SK-N-SH (cell line): ENCODE measurements around the gene TUT4. TPM values are rescaled to one million over a fixed set of nuclear protein-coding genes. Genes with fewer than 3 reads are reported as not detected.
A peak's percentile ranks its signal among the peaks of the same experiment; 100 is the strongest.

Experiments
- CTCF ChIA-PET: fragments of 300-600, 350-600 bp; formaldehyde crosslinking; extraction: SDS; loops from one replicate; lab custom pipeline; 2021; lab: Yijun Ruan, JAX
- POLR2A ChIA-PET: fragments of 350-600 bp; sonication (Branson Sonifier 250); formaldehyde crosslinking; extraction: SDS; loops from one replicate; lab custom pipeline; 2020; ENCODE audit warnings: antibody characterized with exemption, inconsistent platforms; lab: Yijun Ruan, JAX
- DNase-seq: peaks from one replicate; pipeline ENCODE4 v3.0.0; 2012
- H2AFZ ChIP-seq: fragments of 200-600 bp; sonication (generic); 2 replicates; pipeline ENCODE4 v1.8.1; 2016; ENCODE audit warnings: antibody characterized with exemption, mild to moderate bottlenecking, low read depth
- H3F3A ChIP-seq: fragments of 200-600 bp; sonication (generic); replicated peaks from 2 replicates; pipeline ENCODE3; 2016; ENCODE audit warnings: antibody characterized with exemption, mild to moderate bottlenecking; ENCODE audit not compliant: insufficient read depth
- H3K27ac ChIP-seq, 2 experiments: fragments of 200-500 bp in 1 of 2; fragments of 200-600 bp in 1 of 2; sonication (Bioruptor generic) in 1 of 2; sonication (generic), shearing (Covaris generic) in 1 of 2; 2 replicates each; pipeline versions ENCODE4 v1.5.1 to v1.6.1; 2014 to 2016; ENCODE audit warnings: low read depth in 2 of 2, inconsistent platforms in 1 of 2, low read length in 1 of 2, mild to moderate bottlenecking in 1 of 2, mixed read lengths in 1 of 2
- H3K27me3 ChIP-seq: fragments of 200-600 bp; sonication (generic), shearing (Covaris generic); 2 replicates; pipeline ENCODE4 v1.6.1; 2016; ENCODE audit warnings: mixed run types; ENCODE audit not compliant: insufficient read depth
- H3K36me3 ChIP-seq, 2 experiments: fragments of 200-500 bp in 1 of 2; fragments of 200-600 bp in 1 of 2; sonication (Bioruptor generic) in 1 of 2; sonication (generic) in 1 of 2; replicated peaks in 1 of 2; 2 replicates each; pipeline versions ENCODE3 to v1.5.1; 2014 to 2016; ENCODE audit warnings: low read length in 1 of 2, mild to moderate bottlenecking in 1 of 2; ENCODE audit not compliant: insufficient read depth in 2 of 2, control insufficient read depth in 1 of 2
- H3K4me1 ChIP-seq, 2 experiments: fragments of 200-500 bp in 1 of 2; fragments of 200-600 bp in 1 of 2; sonication (Bioruptor generic) in 1 of 2; sonication (generic), shearing (Covaris generic) in 1 of 2; 2 replicates each; pipeline versions ENCODE4 v1.5.1 to v1.6.1; 2014 to 2016; ENCODE audit warnings: low read depth in 1 of 2, low read length in 1 of 2, mixed run types in 1 of 2; ENCODE audit not compliant: insufficient read depth in 2 of 2, control insufficient read depth in 1 of 2
- H3K4me2 ChIP-seq: fragments of 200-600 bp; sonication (generic), shearing (Covaris generic); 2 replicates; pipeline ENCODE4 v1.6.1; 2017; ENCODE audit warnings: mixed run types
- H3K4me3 ChIP-seq, 2 experiments: fragments of 200-500 bp in 1 of 2; fragments of 200-600 bp in 1 of 2; sonication (Bioruptor generic) in 1 of 2; sonication (generic), shearing (Covaris generic) in 1 of 2; 2 replicates each; pipeline versions ENCODE4 v1.5.1 to v1.8.1; 2014 to 2016; ENCODE audit warnings: low read depth in 2 of 2, inconsistent platforms in 1 of 2, low read length in 1 of 2, mild to moderate bottlenecking in 1 of 2, mixed read lengths in 1 of 2, moderate library complexity in 1 of 2
- H3K79me2 ChIP-seq: fragments of 200-600 bp; sonication (generic); 2 replicates; pipeline ENCODE4 v1.8.1; 2017; ENCODE audit warnings: mild to moderate bottlenecking; ENCODE audit not compliant: insufficient read depth
- H3K9ac ChIP-seq: fragments of 200-600 bp; sonication (generic); 2 replicates; pipeline ENCODE4 v1.6.1; 2017; ENCODE audit warnings: mixed run types
- H3K9me2 ChIP-seq: fragments of 200-600 bp; sonication (generic); 2 replicates; pipeline ENCODE4 v1.6.1; 2017; ENCODE audit warnings: mixed run types
- H3K9me3 ChIP-seq: fragments of 200-600 bp; sonication (generic); 2 replicates; pipeline ENCODE4 v1.6.1; 2017; ENCODE audit warnings: mixed run types, mild to moderate bottlenecking, moderate library complexity
- H4K20me1 ChIP-seq: fragments of 200-600 bp; sonication (generic); 2 replicates; pipeline ENCODE4 v1.6.1; 2017; ENCODE audit warnings: mild to moderate bottlenecking, mixed run types; ENCODE audit not compliant: insufficient read depth
- CHD2 ChIP-seq: fragments of 150-350 bp; IDR thresholded peaks from 2 replicates; pipeline ENCODE4 v1.6.1; 2018; ENCODE audit warnings: low read length; ENCODE audit not compliant: partially characterized antibody
- CTCF ChIP-seq: fragments of 200-600 bp; sonication (generic); IDR thresholded peaks from 2 replicates; pipeline ENCODE4 v1.6.1; 2017; ENCODE audit warnings: antibody characterized with exemption, mild to moderate bottlenecking, moderate library complexity
- ELF1 ChIP-seq: IDR thresholded peaks from 2 replicates; pipeline ENCODE4 v1.4.0; 2012
- FOSL2 ChIP-seq: IDR thresholded peaks from 2 replicates; pipeline ENCODE4 v1.4.0; 2012; ENCODE audit warnings: low read depth, mild to moderate bottlenecking, moderate library complexity, borderline replicate concordance
- FOXJ3 ChIP-seq: sonication (generic); formaldehyde crosslinking; IDR thresholded peaks from 2 replicates; pipeline ENCODE4 v1.5.1; 2020; ENCODE audit warnings: mild to moderate bottlenecking, missing genetic modification reagents
- FOXM1 ChIP-seq: IDR thresholded peaks from 2 replicates; pipeline ENCODE4 v1.4.0; 2012; ENCODE audit warnings: low read depth, mild to moderate bottlenecking
- GATA2 ChIP-seq: sonication (generic); formaldehyde crosslinking; IDR thresholded peaks from 2 replicates; pipeline ENCODE4 v1.5.0; 2020; ENCODE audit warnings: mild to moderate bottlenecking, missing genetic modification reagents
- IRF3 ChIP-seq: fragments of 150-350 bp; IDR thresholded peaks from 2 replicates; pipeline ENCODE4 v1.6.1; 2016; ENCODE audit warnings: mild to moderate bottlenecking, low read depth, low read length
- MAX ChIP-seq: IDR thresholded peaks from 2 replicates; pipeline ENCODE4 v1.4.0; 2012; ENCODE audit warnings: low read depth
- MEF2A ChIP-seq: IDR thresholded peaks from 2 replicates; pipeline ENCODE4 v1.4.0; 2012; ENCODE audit warnings: low read depth, borderline replicate concordance
- NRF1 ChIP-seq: IDR thresholded peaks from 2 replicates; pipeline ENCODE4 v1.6.1; 2012; ENCODE audit warnings: low read depth, mild to moderate bottlenecking, low read length
- RXRA ChIP-seq: IDR thresholded peaks from 2 replicates; pipeline ENCODE4 v1.4.0; 2012; ENCODE audit warnings: low read depth, mild to moderate bottlenecking, borderline replicate concordance
- SMC3 ChIP-seq: IDR thresholded peaks from 2 replicates; pipeline ENCODE4 v1.6.1; 2012; ENCODE audit warnings: low read depth, low read length, improper control_type of control experiment
- TAF1 ChIP-seq: IDR thresholded peaks from 2 replicates; pipeline ENCODE4 v1.6.1; 2012; ENCODE audit warnings: low read depth, mild to moderate bottlenecking, low read length, moderate library complexity, borderline replicate concordance
- TCF12 ChIP-seq: IDR thresholded peaks from 2 replicates; pipeline ENCODE4 v1.4.0; 2012
- WGBS: methylation state at CpG from one replicate; pipeline ENCODE4 v1.1.6; 2017; ENCODE audit warnings: low lambda C conversion rate; 5-methylcytosine and 5-hydroxymethylcytosine counted together
- polyA plus RNA-seq, 3 experiments: library from polyadenylated mRNA; depleted of rRNA; stranded (reverse); fragments of >200 nt; gene quantifications; 2 replicates each; pipeline ENCODE4 v1.2.3, GENCODE V29; 2012

The TUT4 gene
- polyA plus RNA-seq, 1 of the 3 experiments (the other 2 are of a cell fraction) = 28.3 TPM

GRCh38 chr1:52601519-52601918, 48.6 kb upstream of the TUT4 start:
- no peak for TF ChIP-seq FOXM1
- no peak for TF ChIP-seq MEF2A
- TF ChIP-seq GATA2 (CRISPR knock-in tag) = no peak
- no peak for TF ChIP-seq ELF1
- TF ChIP-seq FOSL2 = no peak
- no peak for TF ChIP-seq SMC3
- no peak for TF ChIP-seq TCF12
- no peak for TF ChIP-seq CTCF
- TF ChIP-seq NRF1 = no peak
- TF ChIP-seq TAF1 = no peak
- TF ChIP-seq CHD2 = no peak
- H3K9ac ChIP-seq = no peak overlapping the region
- no peak overlapping the region for H3K4me3 ChIP-seq
- POLR2A ChIA-PET = interaction anchor here (0.6 to 1.9 kb wide), 3 partner anchors 9 to 197 kb away, joined by 4 to 12 read pairs (median 7); partner anchors contain the start of genes ORC1, PRPF38A and TUT4
- CTCF ChIA-PET = interaction anchor here (0.9 kb wide), 1 partner anchor 85 kb away, joined by 3 read pairs; no protein-coding TSS in a partner anchor
- no peaks in the 10 kb centered on the region for H3K36me3 ChIP-seq
- no peaks in the 10 kb centered on the region for H4K20me1 ChIP-seq
- DNase-seq = peak; percentile 17
- H3K79me2 ChIP-seq = no peaks in the 10 kb centered on the region
- peak overlapping the region; percentile 85; the same call in 1 of the 2 replicates for H2AFZ ChIP-seq
- WGBS = 94% methylated on average over 3 of the region's 3 CpGs
- H3F3A ChIP-seq = no peaks in the 10 kb centered on the region
- H3K27me3 ChIP-seq = no peaks in the 10 kb centered on the region
- H3K4me1 ChIP-seq = peaks cover 0 to 23% of the 10 kb centered on the region in 2 experiments; a peak in 2 of 4 replicates
- H3K9me3 ChIP-seq = no peaks in the 10 kb centered on the region
- H3K27ac ChIP-seq = peak overlapping the region in 1 of 2 experiments; percentile 72; a peak in 1 of 4 replicates
- no peak overlapping the region for H3K4me2 ChIP-seq
- H3K9me2 ChIP-seq = no peaks in the 10 kb centered on the region

- Histone ChIP-seq H3K27ac (no peak overlapping the region), H3F3A (no peaks in the 10 kb centered on the region), H3K4me1 (peaks cover 0 to 23% of the 10 kb centered on the region in 2 experiments; a peak in 2 of 4 replicates), H3K9me3 (no peaks in the 10 kb centered on the region), H3K4me3 (no peak overlapping the region), H3K4me2 (no peak overlapping the region), H3K9me2 (no peaks in the 10 kb centered on the region), H3K27me3 (no peaks in the 10 kb centered on the region), H3K79me2 (no peaks in the 10 kb centered on the region), H4K20me1 (no peaks in the 10 kb centered on the region), H3K9ac (no peak overlapping the region), H3K36me3 (no peaks in the 10 kb centered on the region), H2AFZ (no peak overlapping the region)
- ChIA-PET CTCF (interaction anchor here (0.9 kb wide), 1 partner anchor 86 kb away, joined by 3 read pairs; no protein-coding TSS in a partner anchor), POLR2A (interaction anchor here (0.9 to 1.9 kb wide), 3 partner anchors 8 to 48 kb away, joined by 3 to 12 read pairs (median 7); partner anchors contain the start of gene TUT4)
- DNase-seq = no peak
- TF ChIP-seq RXRA = no peak
- no peak for TF ChIP-seq ELF1
- no peak for TF ChIP-seq IRF3
- no peak for TF ChIP-seq FOXJ3 (CRISPR knock-in tag)
- no peak for TF ChIP-seq FOSL2
- TF ChIP-seq TCF12 = no peak
- no peak for TF ChIP-seq MAX
- WGBS = 96% methylated on average over 7 of the region's 8 CpGs
These were observed 47.8 kb upstream of the TUT4 start for GRCh38 chr1:52600533-52601179.
